Neural crest cell (in vitro differentiated cells): Measurements from ENCODE around the gene LTC4S. TPM values are rescaled to one million over a fixed set of nuclear protein-coding genes. Genes with fewer than 3 reads are reported as not detected.

Experiments used
- DNase-seq: peaks from one replicate; pipeline ENCODE4 v3.0.0; 2021; ENCODE audit warnings: low read depth, mixed read lengths, low spot score
- H3K27ac Mint-ChIP-seq: one replicate; pipeline ENCODE4 v1.8.0; 2021; ENCODE audit warnings: mild to moderate bottlenecking, mixed read lengths; ENCODE audit not compliant: unreplicated experiment
- H3K27me3 Mint-ChIP-seq: 2 replicates; pipeline ENCODE4 v1.8.0; 2021; ENCODE audit warnings: low read depth, mild to moderate bottlenecking, mixed read lengths
- H3K36me3 Mint-ChIP-seq: 2 replicates; pipeline ENCODE4 v1.8.0; 2021; ENCODE audit warnings: low read depth, mild to moderate bottlenecking, mixed read lengths
- H3K4me1 Mint-ChIP-seq: 2 replicates; pipeline ENCODE4 v1.8.0; 2021; ENCODE audit warnings: mixed read lengths
- H3K4me3 Mint-ChIP-seq: one replicate; pipeline ENCODE4 v1.8.0; 2021; ENCODE audit warnings: mild to moderate bottlenecking, mixed read lengths
- H3K9me3 Mint-ChIP-seq: 2 replicates; pipeline ENCODE4 v1.8.0; 2021; ENCODE audit warnings: mixed read lengths
- CTCF ChIP-seq: fragments of 200-600 bp; sonication (generic); conservative IDR thresholded peaks from 2 replicates; pipeline ENCODE4 v1.5.0; 2021; ENCODE audit warnings: antibody characterized with exemption, mild to moderate bottlenecking
- total RNA-seq: library from RNA; stranded (reverse); gene quantifications from 2 replicates; pipeline ENCODE4 v1.2.1, GENCODE V29; 2021

LTC4S gene
- total RNA-seq, 1 donor from 2014 or later: 3.3 TPM

- H3K27ac Mint-ChIP-seq: no peak overlapping the region
- H3K4me1 Mint-ChIP-seq: peaks cover 34% of the 10 kb centered on the region
- peaks cover 21% of the 10 kb centered on the region for H3K36me3 Mint-ChIP-seq
- peak overlapping the region; percentile 59 for H3K4me3 Mint-ChIP-seq
- no peaks in the 10 kb centered on the region for H3K9me3 Mint-ChIP-seq
- peaks cover 5% of the 10 kb centered on the region for H3K27me3 Mint-ChIP-seq
- TF ChIP-seq CTCF: no peak
- DNase-seq: no peak
These were observed 30.4 kb downstream of the LTC4S start for GRCh38 chr5:179823937-179824744.

- Mint-ChIP-seq H3K27me3 (peaks cover 5% of the 10 kb centered on the region), H3K4me3 (peak overlapping the region; percentile 59), H3K27ac (no peak overlapping the region), H3K9me3 (no peaks in the 10 kb centered on the region), H3K4me1 (peaks cover 37% of the 10 kb centered on the region), H3K36me3 (peaks cover 27% of the 10 kb centered on the region)
- no peak for DNase-seq
- no peak for TF ChIP-seq CTCF
These were observed 30.9 kb downstream of the LTC4S start for GRCh38 chr5:179824745-179825112.

- Mint-ChIP-seq H3K36me3 (peaks cover 34% of the 10 kb centered on the region), H3K27ac (no peak overlapping the region)
- peak; percentile 25 for TF ChIP-seq CTCF
These were observed 31.9 kb downstream of the LTC4S start for GRCh38 chr5:179825655-179826182.

GRCh38 chr5:179827680-179828079 is 33.9 kb downstream of the LTC4S start:
- Mint-ChIP-seq H3K36me3 (peaks cover 43% of the 10 kb centered on the region), H3K27ac (no peak overlapping the region)

More at GRCh38 chr5:179825655-179826182, 31.9 kb downstream of the LTC4S start:
- Mint-ChIP-seq H3K4me3 (no peak overlapping the region), H3K27me3 (peaks cover 3% of the 10 kb centered on the region), H3K4me1 (peaks cover 31% of the 10 kb centered on the region), H3K9me3 (peaks cover 3% of the 10 kb centered on the region)
- no peak for DNase-seq

GRCh38 chr5:179828756-179829421 is 35.1 kb downstream of the LTC4S start:
- Mint-ChIP-seq H3K4me1 (peaks cover 14% of the 10 kb centered on the region), H3K4me3 (no peak overlapping the region), H3K9me3 (peaks cover 3% of the 10 kb centered on the region), H3K27me3 (no peaks in the 10 kb centered on the region), H3K36me3 (peaks cover 54% of the 10 kb centered on the region), H3K27ac (no peak overlapping the region)
- no peak for TF ChIP-seq CTCF
- no peak for DNase-seq

More at GRCh38 chr5:179827680-179828079, 33.9 kb downstream of the LTC4S start:
- no peaks in the 10 kb centered on the region for H3K27me3 Mint-ChIP-seq
- no peak for DNase-seq
- H3K9me3 Mint-ChIP-seq: peaks cover 3% of the 10 kb centered on the region
- H3K4me1 Mint-ChIP-seq: peaks cover 18% of the 10 kb centered on the region
- H3K4me3 Mint-ChIP-seq: peak overlapping the region; percentile 2
- no peak for TF ChIP-seq CTCF
